CD4-positive, alpha-beta T cell treated with Interleukin-6 for 4 hours (primary cell): ENCODE measurements around the gene WWC2.
"Not testable (repeated sequence)": the region's sequence is repeated elsewhere in the genome, so short reads cannot be mapped to it uniquely, and the experiment has no call there.

Experiments used
- DNase-seq: peaks from one replicate; pipeline ENCODE4 v3.0.0-alpha.2; 2020; ENCODE audit warnings: mixed read lengths

WWC2 gene

GRCh38 chr4:183304538-183304937, 205.5 kb downstream of the WWC2 start:
- no peak for DNase-seq

GRCh38 chr4:183306811-183307210, 207.8 kb downstream of the WWC2 start:
- DNase-seq = no peak

GRCh38 chr4:183312841-183313240, 213.8 kb downstream of the WWC2 start:
- DNase-seq = no peak

GRCh38 chr4:183314336-183314735, 215.3 kb downstream of the WWC2 start:
- no peak for DNase-seq

- no peak for DNase-seq
Measured at GRCh38 chr4:183314806-183315205, 215.7 kb downstream of the WWC2 start.

- no peak for DNase-seq
Measured at GRCh38 chr4:183318656-183319055, 219.6 kb downstream of the WWC2 start.

GRCh38 chr4:183320211-183321059, 221.4 kb downstream of the WWC2 start, which contains the start of gene CLDN22:
TSS of gene CLDN22 (minus strand) at chr4:183320276. CDS start at chr4:183320218, 58 bp downstream.
- no peak for DNase-seq

GRCh38 chr4:183321079-183321478, 222.0 kb downstream of the WWC2 start:
- DNase-seq = no peak

- no peak for DNase-seq
Measured at GRCh38 chr4:183321516-183321915, 222.5 kb downstream of the WWC2 start.

GRCh38 chr4:183322326-183322725, 223.3 kb downstream of the WWC2 start, which contains the start of gene CLDN24:
TSS of gene CLDN24 (minus strand) at chr4:183322426. CDS start at chr4:183322426, 0 bp downstream.
- DNase-seq = no peak

- no peak for DNase-seq
Measured at GRCh38 chr4:183323295-183323694, 224.2 kb downstream of the WWC2 start.

GRCh38 chr4:183324056-183324455, 225.0 kb downstream of the WWC2 start:
- not testable (repeated sequence) for DNase-seq

GRCh38 chr4:183324619-183325018, 225.6 kb downstream of the WWC2 start:
- DNase-seq = no peak

GRCh38 chr4:183326387-183326786, 227.3 kb downstream of the WWC2 start:
- DNase-seq = not testable (repeated sequence)

GRCh38 chr4:183326853-183327252, 227.8 kb downstream of the WWC2 start:
- DNase-seq = no peak

GRCh38 chr4:183327827-183328226, 228.8 kb downstream of the WWC2 start:
- no peak for DNase-seq

GRCh38 chr4:183328832-183329231, 229.8 kb downstream of the WWC2 start:
- no peak for DNase-seq

- no peak for DNase-seq
Measured at GRCh38 chr4:183329244-183329643, 230.2 kb downstream of the WWC2 start.

GRCh38 chr4:183329954-183330742, 231.1 kb downstream of the WWC2 start:
- no peak for DNase-seq

GRCh38 chr4:183330841-183331240, 231.8 kb downstream of the WWC2 start:
- no peak for DNase-seq

GRCh38 chr4:183332447-183332846, 233.4 kb downstream of the WWC2 start:
- no peak for DNase-seq

GRCh38 chr4:183333202-183333601, 234.1 kb downstream of the WWC2 start:
- no peak for DNase-seq

GRCh38 chr4:183333983-183334382, 234.9 kb downstream of the WWC2 start:
- DNase-seq = no peak
